ENCODE results near the gene SEPHS2.
"Not testable (repeated sequence)": the region's sequence is repeated elsewhere in the genome, so short reads cannot be mapped to it uniquely, and the experiment has no call there.

SEPHS2 gene

DNA sequence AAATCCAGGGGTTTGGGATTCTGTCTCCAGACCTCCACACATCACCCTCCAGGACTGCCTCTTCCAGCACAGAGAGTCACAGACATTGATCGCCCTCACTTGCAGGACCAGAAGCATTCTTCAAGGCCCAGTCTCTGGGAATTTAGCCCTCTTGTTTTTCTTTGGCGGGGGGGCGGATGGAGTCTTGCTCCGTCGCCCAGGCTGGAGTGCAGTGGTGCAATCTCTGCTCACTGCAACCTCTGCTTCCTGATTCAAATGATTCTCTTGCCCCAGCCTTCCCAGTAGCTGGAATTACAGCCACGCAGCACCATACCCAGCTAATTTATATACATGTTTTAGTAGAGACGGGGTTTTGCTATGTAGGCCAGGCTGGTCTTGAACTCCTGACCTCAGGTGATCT, 18.4 kb upstream of the SEPHS2 start:
- no peak for DNase-seq

DNA sequence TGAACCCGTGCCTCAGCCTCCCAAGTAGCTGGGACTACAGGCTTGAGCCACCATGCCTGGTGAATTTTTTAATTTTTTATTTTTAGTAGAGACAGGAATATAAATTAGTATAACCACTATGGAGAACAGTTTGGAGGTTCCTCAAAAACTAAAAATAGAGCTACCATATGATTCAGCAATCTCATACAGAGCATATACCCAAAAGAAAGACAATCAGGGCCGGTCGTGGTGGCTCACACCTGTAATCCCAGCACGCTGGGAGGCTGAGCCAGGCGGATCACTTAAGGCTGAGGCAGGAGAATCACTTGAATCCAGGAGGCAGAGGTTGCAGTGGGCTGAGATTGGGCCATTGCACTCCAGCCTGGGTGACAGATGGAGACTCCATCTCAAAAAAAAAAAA, 15.8 kb upstream of the SEPHS2 start:
- DNase-seq: not testable (repeated sequence)

DNA sequence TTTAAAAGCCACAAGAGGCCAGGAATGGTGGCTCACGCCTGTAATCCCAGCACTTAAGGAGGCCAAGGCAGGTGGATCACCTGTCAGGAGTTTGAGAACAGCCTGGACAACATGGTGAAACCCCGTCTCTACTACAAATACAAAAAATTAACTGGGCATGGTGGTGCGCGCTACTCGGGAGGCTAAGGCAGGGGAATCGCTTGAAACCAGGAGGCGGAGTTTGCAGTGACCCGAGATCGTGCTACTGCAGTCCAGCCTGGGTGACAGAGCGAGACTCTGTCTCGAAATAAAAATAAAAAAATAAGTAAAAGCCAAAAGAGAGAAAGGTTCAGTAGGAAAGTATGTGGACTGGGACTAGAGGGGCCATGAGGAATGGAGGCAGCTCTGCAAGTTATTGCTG, 13.8 kb upstream of the SEPHS2 start:
- no peak for DNase-seq

DNA sequence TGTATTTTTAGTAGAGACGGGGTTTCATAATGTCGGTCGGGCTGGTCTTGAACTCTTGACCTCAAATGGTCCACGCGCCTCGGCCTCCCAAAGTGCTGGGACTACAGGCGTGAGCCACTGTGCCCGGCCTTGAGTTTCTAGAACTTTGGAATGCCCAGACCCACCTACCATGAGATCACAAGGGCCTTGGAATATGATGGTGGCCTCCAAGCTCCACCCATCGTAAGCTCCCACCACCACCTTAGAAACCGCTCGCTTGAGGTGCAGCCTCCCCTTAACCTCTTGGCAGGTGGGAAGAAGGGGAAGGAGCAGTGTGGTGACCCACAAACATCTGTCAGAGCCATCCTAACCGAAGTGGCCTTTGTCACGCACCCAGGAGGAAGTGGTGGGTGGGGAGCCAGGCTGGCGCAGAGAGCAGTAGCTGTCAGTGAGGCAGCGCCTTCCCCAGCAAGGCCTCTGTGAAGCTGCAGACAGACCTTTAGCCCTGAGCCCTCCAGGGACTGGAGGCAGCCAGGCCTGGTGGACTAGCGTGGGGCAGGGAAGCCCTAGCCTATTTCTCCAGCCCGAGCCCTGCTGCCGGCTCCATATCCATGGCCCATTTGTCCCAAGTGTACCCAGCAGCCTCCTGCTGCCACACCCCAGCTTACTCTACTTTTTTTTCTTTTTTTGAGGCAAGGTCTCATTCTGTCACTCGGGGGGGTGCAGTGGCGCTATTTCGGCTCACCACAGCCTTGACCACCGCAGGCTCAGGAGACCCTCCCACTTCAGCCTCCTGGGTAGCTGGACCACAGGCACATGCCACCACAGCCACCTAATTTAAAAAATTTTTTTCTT, 13.1 kb upstream of the SEPHS2 start:
- peak; percentile 91 for DNase-seq

DNA sequence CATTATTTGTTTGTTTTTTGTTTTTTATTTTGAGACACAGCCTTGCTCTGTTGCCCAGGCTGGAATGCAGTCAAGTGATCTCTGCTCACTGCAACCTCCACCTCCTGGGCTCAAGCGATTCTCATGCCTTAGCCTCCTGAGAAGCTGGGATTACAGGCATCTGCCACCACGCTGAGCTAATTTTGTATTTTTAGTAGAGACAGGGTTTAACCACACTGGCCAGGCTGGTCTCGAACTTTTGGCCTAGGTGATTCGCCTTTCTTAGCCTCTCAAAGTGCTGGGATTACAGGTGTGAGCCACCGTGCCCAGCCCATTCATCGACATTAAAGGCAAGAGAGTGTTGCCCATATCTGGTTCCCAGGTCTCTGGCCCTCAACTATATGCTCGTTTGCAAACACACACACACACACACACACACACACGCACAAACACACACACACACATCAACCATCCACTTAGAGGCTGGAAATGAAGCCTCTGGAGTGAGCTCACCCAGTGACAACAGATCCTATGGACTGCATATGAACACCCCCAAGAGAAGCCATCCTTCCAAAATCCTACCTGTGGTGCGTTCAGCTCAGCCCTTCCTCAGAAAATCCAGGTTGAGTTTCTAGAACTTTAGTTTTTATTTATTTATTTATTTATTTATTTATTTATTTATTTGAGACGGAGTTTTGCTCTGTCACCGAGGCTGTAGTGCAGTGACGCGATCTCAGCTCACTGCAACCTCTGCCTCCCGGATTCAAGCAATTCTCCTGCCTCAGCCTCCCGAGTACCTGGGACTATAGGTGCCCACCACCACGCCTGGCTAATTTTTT, 12.3 kb upstream of the SEPHS2 start:
- no peak for DNase-seq

DNA sequence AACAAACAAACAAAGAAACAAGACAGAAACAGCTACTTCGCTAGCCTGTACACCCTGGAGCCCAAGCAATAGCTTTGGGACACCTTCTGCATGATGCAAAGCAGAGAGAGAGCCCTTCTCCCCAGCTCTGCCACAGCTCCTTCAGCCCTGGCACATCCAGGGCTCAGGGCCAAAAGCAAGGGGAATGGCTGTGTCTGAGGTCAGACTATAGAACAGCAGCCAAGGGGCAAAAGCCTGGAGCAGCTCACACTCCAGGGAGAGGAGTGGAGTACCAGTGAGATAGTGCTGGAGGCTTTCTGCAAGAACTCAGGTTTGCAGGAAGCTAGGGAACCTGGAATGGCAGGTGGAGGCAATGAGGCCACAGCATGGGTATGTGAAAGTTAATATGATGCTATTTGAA, 11.6 kb upstream of the SEPHS2 start:
- no peak for DNase-seq

DNA sequence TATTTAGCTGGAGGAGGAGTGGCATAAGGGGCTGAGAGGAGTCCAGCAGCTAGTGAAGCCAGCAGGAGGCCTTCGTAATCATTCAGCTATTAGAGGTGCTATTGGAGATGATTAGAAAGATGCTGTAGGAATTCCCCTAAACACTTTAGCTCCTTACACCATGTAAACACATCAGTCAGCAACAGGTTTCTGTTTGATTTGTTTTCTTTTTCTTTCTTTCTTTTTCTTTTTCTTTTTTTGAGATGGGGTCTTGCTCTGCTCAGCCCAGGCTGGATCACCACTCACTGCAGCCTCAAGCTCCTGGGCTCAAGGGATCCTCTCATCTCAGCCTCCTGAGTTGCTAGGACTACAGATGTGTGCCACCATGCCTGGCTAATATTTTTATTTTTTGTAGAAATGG, 10.6 kb upstream of the SEPHS2 start:
- DNase-seq: no peak

DNA sequence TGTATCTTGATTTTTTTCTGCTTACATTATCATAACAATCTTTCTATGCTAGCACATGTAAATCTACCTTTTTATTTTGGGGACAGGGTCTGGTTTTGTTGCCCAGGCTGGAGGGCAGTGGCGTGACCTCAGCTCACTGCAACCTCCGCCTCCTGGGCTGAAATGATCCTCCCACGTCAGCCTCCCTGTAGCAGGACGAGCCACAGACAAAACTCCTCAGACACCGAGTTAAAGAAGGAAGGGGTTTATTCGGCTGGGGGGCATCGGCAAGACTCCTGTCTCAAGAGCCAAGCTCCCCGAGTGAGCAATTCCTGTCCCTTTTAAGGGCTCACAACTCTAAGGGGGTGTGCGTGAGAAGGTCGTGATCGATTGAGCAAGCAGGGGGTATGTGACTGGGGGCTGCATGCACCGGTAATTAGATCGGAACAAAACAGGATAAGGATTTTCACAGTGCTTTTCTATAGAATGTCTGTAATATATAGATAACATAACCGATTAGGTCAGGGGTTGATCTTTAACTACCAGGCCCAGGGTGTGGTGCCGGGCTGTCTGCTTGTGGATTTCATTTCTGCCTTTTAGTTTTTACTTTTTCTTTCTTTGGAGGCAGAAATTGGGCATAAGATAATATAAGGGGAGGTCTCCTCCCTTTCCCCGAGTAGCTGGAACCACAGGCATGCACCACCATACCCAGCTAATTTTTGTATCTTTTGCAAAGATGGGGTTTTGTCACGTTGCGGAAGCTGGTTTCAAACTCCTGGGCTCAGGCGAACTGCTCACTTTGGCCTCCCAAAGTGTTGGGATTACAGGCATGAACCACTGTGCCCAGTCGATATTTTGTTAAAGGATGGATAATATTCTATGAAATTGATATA, 7.3 kb upstream of the SEPHS2 start:
- DNase-seq: not testable (repeated sequence)

DNA sequence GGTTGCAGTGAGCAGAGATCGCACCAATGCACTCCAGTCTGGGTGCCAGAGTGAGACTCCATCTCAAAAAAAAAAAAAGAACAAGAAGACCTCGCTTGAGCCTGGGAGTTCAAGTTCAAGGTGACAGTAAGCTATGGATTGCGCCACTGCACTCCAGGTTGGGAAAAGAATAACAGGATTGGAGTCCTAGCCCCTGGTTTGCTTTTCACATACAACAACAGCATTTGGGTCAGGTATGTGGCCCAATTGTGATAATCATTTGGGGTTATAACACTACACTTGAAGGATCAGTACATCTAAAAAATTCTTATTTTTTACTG, 3.4 kb upstream of the SEPHS2 start:
- DNase-seq: no peak

DNA sequence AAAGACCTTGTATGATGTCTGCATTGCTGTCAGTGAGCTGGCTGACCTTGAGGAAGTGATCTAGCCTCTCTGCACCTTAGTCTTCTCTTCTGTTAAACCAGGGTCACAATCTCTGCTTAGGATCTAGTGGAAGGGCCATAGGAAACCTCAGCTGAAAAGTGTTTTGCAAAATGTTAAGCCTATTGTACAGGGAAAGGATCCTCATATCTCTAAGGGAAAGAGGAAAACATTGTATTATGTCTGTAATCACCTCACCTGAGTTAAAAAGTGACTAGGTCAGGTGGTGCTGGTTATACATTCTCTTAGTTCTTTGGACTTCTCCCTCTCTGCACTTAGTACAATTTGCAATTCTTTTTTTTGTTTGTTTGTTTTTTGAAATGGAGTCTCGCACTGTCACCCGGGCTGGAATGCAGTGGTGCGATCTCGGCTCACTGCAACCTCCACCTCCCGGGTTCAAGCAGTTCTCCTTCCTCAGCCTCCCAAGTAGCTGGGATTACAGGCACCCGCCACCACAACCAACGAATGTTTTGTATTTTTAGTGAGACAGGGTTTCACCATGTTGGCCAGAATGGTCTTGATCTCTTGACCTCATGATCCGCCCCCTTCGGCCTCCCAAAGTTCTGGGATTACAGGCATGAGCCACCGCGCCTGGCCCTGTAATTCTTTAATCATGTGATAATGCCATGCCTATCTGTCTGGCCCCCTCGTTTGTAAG, 2.0 kb upstream of the SEPHS2 start:
- no peak for DNase-seq

DNA sequence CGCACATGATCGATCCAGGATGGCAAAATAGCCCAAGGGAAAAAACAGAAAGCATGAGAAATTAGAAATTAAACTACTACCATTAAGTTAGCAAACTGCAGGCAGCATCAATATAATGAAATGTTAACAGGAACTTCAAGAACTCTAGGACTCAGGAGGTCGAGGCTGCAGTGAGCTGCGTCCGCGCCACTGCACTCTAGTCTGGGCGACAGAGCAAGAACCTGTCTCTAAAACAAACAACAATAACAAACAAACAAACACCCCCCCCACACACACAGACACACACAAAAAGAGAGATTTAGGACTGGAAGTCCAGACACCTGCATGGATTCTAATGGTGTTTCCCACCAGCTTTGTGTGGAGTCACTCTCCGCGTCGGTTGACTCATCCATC, 525 bp upstream of the SEPHS2 start:
- no peak for DNase-seq

DNA sequence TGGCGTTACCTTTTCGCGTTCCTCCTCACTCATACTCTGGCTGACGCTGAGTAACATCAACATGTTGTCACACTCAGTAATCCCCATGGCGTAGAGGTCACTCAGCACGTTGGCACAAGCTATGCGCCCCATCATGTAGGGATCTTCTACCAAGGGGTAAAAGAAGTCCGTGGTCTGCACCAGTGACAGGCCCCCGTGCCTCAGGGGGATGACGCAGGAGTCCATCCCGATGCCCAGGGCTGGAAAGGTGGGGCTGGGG, 596 bp downstream of the SEPHS2 start:
- DNase-seq: no peak

DNA sequence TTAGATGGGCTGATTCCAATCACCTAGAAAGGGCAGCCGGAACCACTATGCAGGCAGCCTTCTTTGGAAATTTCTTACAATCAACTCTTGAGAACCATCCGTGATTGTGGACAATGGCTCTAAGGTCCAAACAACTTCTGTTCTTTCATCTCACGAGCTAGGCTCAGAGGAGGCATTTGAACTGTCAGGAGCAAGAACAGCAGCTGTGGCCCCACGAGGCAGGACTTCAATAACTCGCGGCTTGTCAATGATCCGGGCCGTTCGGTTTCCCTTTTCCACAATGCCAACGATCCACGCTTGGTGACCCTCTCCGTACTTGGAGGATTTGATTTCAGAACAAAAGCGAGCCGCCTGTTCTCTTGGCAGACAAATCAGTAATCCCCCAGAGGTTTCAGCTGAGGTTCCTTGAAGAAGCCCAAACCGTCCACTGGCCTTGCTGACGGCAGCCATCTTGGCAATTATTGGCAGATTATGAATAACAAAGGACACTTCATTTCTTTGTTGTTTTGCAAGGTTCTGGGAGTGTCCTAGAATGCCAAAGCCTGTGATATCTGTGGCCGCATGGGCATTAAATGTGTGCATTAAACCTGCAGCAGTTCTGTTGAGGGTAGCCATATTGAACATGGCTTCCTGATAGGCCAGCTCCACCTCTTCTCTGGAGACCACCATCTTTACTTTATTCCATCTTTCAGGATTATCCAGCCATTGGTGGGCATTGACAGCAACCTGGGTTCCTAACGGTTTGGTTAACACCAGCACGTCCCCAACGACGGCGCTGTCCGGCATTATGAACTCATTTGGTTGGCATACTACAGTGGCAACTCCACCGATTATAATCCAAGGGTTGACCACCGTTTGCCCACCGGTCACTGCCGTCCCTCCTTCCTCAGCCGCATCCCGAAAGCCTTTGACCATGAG, 1.2 kb downstream of the SEPHS2 start:
- no peak for DNase-seq

DNA sequence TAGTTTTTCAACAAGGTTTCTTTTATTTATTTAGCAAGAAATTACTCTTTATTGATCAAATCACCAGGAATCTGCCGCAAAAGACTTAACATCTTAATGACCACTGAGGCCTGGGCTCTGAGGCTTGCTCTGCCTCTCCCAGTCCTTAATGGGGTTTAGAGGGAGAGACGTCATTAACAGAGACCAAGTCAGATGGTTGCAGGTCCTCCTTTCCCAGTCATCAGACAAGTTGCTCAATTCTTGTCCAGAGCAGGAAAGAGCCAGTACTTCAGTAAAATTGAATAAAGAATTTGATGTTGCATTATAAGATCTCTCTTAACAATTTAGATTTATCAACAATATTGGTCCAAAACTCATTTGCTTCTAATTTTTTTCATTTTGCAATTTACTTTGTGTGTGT, 2.0 kb downstream of the SEPHS2 start:
- DNase-seq: no peak

DNA sequence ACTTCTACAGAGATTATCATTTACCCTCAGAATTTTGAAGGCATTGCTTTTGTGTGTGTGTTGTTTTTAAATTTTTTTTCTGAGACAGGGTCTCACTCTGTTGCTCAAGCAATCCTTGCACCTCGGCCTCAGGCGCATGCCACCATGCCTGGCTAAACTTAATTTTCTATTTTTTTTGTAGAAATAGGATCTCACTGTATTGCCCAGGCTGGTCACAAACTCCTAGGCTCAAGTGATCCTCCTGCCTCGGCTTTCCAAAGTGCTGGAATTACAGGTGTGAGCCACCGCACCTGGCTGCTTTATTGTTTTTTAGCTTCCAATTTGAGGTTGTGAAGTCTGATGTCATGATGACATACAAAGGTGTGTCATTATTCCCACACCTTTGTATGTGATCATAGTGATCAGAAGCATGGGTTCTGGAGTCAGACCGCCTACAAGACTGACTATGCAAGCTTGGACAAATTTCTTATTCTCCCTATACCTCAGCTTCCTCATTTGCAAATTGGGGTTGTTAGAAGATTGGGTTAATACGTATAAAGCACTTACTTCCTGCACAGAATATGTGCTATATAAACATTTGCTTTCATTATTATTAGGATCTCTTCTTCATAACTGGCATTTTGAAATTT, 5.8 kb downstream of the SEPHS2 start:
- no peak for DNase-seq

DNA sequence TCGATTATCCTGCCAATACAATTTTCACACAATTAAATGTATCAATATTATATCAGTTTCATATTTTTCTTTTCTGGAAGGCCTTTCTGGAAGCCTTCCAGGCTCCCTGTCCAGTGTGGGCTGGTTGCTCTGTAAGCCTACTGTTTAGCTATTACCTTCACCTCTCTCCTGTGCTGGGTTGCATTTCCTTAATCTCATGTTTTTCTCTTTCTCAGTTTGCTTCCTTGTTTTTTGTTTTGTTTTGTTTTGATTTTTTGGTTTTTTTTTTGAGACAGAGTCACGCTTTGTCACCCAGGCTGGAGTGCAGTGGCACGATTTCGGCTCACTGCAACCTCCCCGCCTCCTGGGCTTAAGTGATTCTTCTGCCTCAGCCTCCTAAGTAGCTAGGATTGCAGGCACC, 6.8 kb downstream of the SEPHS2 start:
- no peak for DNase-seq

DNA sequence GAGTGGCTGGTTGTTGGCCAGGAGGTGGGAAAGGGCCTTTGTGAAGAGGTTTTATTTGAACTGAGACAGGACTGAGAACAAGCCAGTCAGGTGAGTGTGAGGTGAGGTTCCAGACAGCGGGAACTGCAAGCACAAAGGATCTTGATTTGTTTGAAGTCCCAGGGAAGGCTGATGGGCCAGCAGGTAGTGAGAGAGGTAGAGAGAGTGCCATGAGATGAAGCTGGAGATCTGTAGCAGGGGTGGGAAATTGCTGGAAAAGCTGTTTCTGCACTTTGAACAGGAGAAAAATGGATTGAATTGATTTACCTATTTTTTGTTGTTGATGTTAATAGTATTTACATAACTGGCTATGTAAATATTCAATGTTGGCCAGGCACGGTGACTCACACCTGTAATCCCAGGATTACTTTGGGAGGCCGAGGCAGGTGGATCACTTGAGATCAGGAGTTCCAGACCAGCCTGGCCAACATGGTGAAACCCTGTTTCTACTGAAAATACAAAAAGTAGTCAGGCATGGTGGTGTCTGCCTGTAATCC, 8.1 kb downstream of the SEPHS2 start:
- DNase-seq: no peak

DNA sequence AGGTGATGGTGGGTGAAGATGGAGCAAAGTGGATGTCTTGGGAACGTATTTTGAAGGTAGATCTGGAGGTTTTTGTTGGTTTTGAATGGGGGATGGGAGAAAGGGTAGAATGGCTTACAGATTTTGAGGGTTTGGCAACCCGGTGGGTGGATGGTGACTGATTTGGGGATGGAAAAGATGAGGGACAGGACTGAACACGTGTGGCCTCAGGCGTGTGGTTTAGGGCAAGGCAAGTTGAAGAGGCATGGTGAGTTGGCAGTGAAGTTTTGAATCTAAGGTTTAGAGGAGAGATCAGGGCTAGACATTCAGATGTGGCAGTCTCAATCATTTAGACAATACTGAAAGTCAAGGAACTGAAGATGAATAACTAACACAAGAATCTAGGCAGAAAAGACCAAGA, 10.8 kb downstream of the SEPHS2 start:
- no peak for DNase-seq

DNA sequence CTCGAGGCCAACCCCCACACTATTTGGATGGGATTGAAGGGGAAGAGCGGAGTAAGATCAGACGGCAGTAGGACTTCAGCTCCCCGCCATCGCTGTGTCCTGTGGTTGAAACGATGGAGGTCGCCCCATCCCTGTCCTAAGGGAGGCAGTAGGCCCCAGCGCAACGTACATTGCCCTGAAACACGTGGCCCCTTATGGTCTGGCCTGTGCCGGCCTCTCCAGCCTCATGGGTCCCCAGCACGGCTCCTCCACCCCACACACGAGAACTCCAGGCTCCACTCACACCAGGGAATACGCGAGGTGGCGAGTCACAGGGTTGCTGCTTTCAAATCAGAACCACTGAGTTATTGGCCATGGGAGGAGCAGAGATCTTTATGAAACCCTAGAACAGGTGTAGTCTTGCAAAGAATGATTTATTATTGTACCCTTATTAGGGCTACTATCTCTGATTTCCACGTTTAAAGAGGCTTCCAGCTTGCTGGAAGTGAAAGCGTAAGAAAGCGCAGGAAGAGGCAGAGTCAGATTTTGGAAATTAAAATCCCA, 15.2 kb downstream of the SEPHS2 start:
- DNase-seq: no peak

DNA sequence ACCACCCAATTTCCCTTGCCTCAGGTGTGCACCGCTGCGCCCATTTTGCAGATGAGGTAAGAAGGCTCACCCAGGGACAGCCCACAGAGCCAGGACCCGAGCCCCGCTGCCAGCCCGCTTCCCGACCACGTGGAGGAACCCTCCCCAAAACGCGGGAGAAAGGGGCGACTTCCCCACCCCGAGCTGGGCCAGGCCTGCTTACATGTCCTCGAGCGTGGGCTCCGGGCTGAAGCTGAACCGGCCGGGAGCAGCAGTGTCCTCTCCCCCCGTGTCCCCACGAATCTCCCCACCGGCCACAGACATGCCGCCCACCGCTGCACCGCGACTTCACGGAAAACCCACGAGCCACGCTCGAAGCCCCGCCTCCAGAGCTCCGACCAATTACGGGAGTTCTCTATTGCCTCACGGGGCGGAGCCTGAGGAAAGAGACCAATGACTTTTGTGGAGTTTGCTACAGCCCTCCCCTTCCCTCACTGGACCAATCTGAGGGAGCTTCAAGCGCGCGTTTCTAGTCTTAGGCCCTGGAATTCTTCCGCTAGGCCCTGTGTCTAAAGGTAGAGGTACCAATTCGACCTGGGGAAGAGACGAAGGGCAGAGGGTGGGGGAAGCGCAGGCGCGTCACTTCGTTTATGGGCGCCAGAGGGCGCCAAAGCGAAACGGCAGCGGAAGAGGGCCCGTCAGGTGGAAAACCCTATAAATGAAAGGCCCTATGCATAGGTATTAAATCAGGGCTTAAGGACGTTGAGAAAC, 15.8 kb downstream of the SEPHS2 start, which contains the start of gene DCTPP1:
TSS of gene DCTPP1 (minus strand) at position 353 of the 750 bp plus-strand sequence. CDS start at position 303, 50 bp downstream.
- peak; percentile 98 for DNase-seq

All from CD4-positive, alpha-beta T cell treated with Interleukin-6 for 4 hours (primary cell).